Fibroblast of skin of abdomen (primary cell): Measurements from ENCODE around the gene RHOD. TPM values are rescaled to one million over a fixed set of nuclear protein-coding genes. Genes with fewer than 3 reads are reported as not detected.

Experiments
- DNase-seq: peaks from one replicate; pipeline ENCODE4 v3.0.0-alpha.2; 2013
- polyA plus RNA-seq, 2 experiments: library from polyadenylated mRNA; unstranded; fragments of 120-200 nt; gene quantifications; one replicate each; pipeline ENCODE4 v1.2.1, GENCODE V29; 2013; ENCODE audit not compliant: insufficient read length in 2 of 2

RHOD gene
- 21.4 TPM for polyA plus RNA-seq (2013, experiment 1 of 2; ENCODE audit: insufficient read length)
- polyA plus RNA-seq (2013, experiment 2 of 2; ENCODE audit: insufficient read length): 24.3 TPM

- peak; percentile 36 for DNase-seq
These were observed at the start of gene RHOD for GRCh38 chr11:67056267-67057204. RHOD (plus strand) TSS chr11:67056847; CDS start chr11:67056903, 56 bp downstream.

GRCh38 chr11:67007126-67007525 is 49.5 kb upstream of the RHOD start:
- no peak for DNase-seq

GRCh38 chr11:67010296-67010905 is 46.2 kb upstream of the RHOD start:
- DNase-seq: no peak

GRCh38 chr11:67013511-67014045 is 43.1 kb upstream of the RHOD start:
- DNase-seq: no peak

GRCh38 chr11:67014343-67014742 is 42.3 kb upstream of the RHOD start:
- DNase-seq: no peak

GRCh38 chr11:67015048-67015447 is 41.6 kb upstream of the RHOD start:
- DNase-seq: no peak

GRCh38 chr11:67016550-67016949 is 40.1 kb upstream of the RHOD start:
- no peak for DNase-seq

GRCh38 chr11:67020949-67021348 is 35.7 kb upstream of the RHOD start:
- DNase-seq: no peak

GRCh38 chr11:67022341-67022933 is 34.2 kb upstream of the RHOD start:
- peak; percentile 35 for DNase-seq

GRCh38 chr11:67022961-67023956 is 33.4 kb upstream of the RHOD start, which contains the start of gene SYT12:
SYT12 (plus strand) TSS chr11:67023134; CDS start chr11:67030145, 7,011 bp downstream.
- no peak for DNase-seq

GRCh38 chr11:67023957-67024353 is 32.7 kb upstream of the RHOD start:
- DNase-seq: no peak

GRCh38 chr11:67024410-67024809 is 32.2 kb upstream of the RHOD start:
- DNase-seq: no peak

GRCh38 chr11:67024966-67025365 is 31.7 kb upstream of the RHOD start:
- DNase-seq: no peak

- no peak for DNase-seq
These were observed 30.9 kb upstream of the RHOD start for GRCh38 chr11:67025750-67026149.

GRCh38 chr11:67026941-67027340 is 29.7 kb upstream of the RHOD start:
- DNase-seq: no peak

- DNase-seq: no peak
These were observed 29.1 kb upstream of the RHOD start for GRCh38 chr11:67027483-67027930.

GRCh38 chr11:67027943-67028542 is 28.6 kb upstream of the RHOD start:
- no peak for DNase-seq

- DNase-seq: no peak
These were observed 27.5 kb upstream of the RHOD start for GRCh38 chr11:67029146-67029545.

- DNase-seq: no peak
These were observed 25.7 kb upstream of the RHOD start for GRCh38 chr11:67030976-67031375.

GRCh38 chr11:67031791-67032561 is 24.7 kb upstream of the RHOD start:
- peak; percentile 61 for DNase-seq
